Smooth muscle cell (in vitro differentiated cells): Measurements from ENCODE around the gene ATG2A. TPM values are rescaled to one million over a fixed set of nuclear protein-coding genes. Genes with fewer than 3 reads are reported as not detected.

Experiments
- DNase-seq: peaks from one replicate; lab custom pipeline; 2025; ENCODE audit not compliant: unreplicated experiment; lab: John Stamatoyannopoulos, UW
- H2AFZ ChIP-seq: fragments of 200-600 bp; sonication (generic); 2 replicates; pipeline ENCODE4 v1.6.0; 2016; ENCODE audit warnings: antibody characterized with exemption, low read depth, mild to moderate bottlenecking
- H3F3A ChIP-seq: fragments of 200-600 bp; sonication (generic); 2 replicates; pipeline ENCODE4 v1.6.0; 2017; ENCODE audit warnings: antibody characterized with exemption, low read depth
- H3K27ac ChIP-seq: fragments of 200-600 bp; sonication (generic); 2 replicates; pipeline ENCODE4 v1.5.1; 2016; ENCODE audit warnings: low read depth, mild to moderate bottlenecking
- H3K27me3 ChIP-seq: fragments of 200-600 bp; sonication (generic); 2 replicates; pipeline ENCODE4 v1.6.1; 2016; ENCODE audit warnings: low read depth, mild to moderate bottlenecking
- H3K36me3 ChIP-seq: fragments of 200-600 bp; sonication (generic); 2 replicates; pipeline ENCODE4 v1.5.1; 2016; ENCODE audit warnings: low read depth
- H3K4me1 ChIP-seq: fragments of 200-600 bp; sonication (generic); 2 replicates; pipeline ENCODE4 v1.5.1; 2016; ENCODE audit warnings: low read depth
- H3K4me2 ChIP-seq: fragments of 200-600 bp; sonication (generic); 2 replicates; pipeline ENCODE4 v1.6.0; 2016; ENCODE audit warnings: mild to moderate bottlenecking
- H3K4me3 ChIP-seq: fragments of 200-600 bp; sonication (generic); 2 replicates; pipeline ENCODE4 v1.5.1; 2016; ENCODE audit warnings: mild to moderate bottlenecking
- H3K79me2 ChIP-seq: fragments of 200-600 bp; sonication (generic); 2 replicates; pipeline ENCODE4 v1.6.0; 2016; ENCODE audit warnings: low read depth, mild to moderate bottlenecking
- H3K9ac ChIP-seq: fragments of 200-600 bp; sonication (generic); 2 replicates; pipeline ENCODE4 v1.6.0; 2016; ENCODE audit warnings: low read depth
- H3K9me3 ChIP-seq: fragments of 200-600 bp; sonication (generic); replicated peaks from 2 replicates; pipeline ENCODE4 v1.5.1; 2016; ENCODE audit warnings: low read depth
- H4K20me1 ChIP-seq: fragments of 200-600 bp; sonication (generic); 2 replicates; pipeline ENCODE4 v1.6.0; 2016; ENCODE audit warnings: low read depth
- WGBS: methylation state at CpG from one replicate; pipeline ENCODE4 v1.1.7; 2016; ENCODE audit warnings: low lambda C conversion rate; 5-methylcytosine and 5-hydroxymethylcytosine counted together
- polyA plus RNA-seq: library from polyadenylated mRNA; unstranded; fragments of >200 nt; fragmentation: Nextera tagmentation; extraction: Ambion mirVana; gene quantifications from 2 replicates; pipeline ENCODE4 v1.2.1, GENCODE V29; 2016
- total RNA-seq: library from RNA; depleted of rRNA; stranded (reverse); fragments of >200 nt; gene quantifications from 2 replicates; pipeline ENCODE4 v1.2.3, GENCODE V29; 2014
- TF ChIP-seq, protein P1 (sequence below): fragments of 200-600 bp; sonication (generic); IDR thresholded peaks from 2 replicates; pipeline ENCODE4 v1.5.1; 2017; ENCODE audit warnings: borderline replicate concordance, mild to moderate bottlenecking, antibody characterized with exemption; ENCODE audit not compliant: insufficient read depth, poor library complexity, severe bottlenecking

Gene ATG2A
- total and polyA plus RNA-seq, 2 experiments from 2014 or later = 4.9 to 6.2 TPM

GRCh38 chr11:64869571-64870175, 47.3 kb downstream of the ATG2A start:
- Histone ChIP-seq H3K9ac (peak overlapping the region; percentile 74), H3K4me2 (peak overlapping the region; percentile 58), H3K36me3 (no peaks in the 10 kb centered on the region), H3K79me2 (peaks cover 80% of the 10 kb centered on the region), H3K9me3 (no peaks in the 10 kb centered on the region), H3F3A (peaks cover 33% of the 10 kb centered on the region), H3K27ac (peak overlapping the region; percentile 88), H2AFZ (no peak overlapping the region), H4K20me1 (peaks cover 89% of the 10 kb centered on the region), H3K4me1 (peaks cover 26% of the 10 kb centered on the region), H3K27me3 (no peaks in the 10 kb centered on the region), H3K4me3 (no peak overlapping the region)
- DNase-seq = no peak
- TF ChIP-seq, protein P1, sequence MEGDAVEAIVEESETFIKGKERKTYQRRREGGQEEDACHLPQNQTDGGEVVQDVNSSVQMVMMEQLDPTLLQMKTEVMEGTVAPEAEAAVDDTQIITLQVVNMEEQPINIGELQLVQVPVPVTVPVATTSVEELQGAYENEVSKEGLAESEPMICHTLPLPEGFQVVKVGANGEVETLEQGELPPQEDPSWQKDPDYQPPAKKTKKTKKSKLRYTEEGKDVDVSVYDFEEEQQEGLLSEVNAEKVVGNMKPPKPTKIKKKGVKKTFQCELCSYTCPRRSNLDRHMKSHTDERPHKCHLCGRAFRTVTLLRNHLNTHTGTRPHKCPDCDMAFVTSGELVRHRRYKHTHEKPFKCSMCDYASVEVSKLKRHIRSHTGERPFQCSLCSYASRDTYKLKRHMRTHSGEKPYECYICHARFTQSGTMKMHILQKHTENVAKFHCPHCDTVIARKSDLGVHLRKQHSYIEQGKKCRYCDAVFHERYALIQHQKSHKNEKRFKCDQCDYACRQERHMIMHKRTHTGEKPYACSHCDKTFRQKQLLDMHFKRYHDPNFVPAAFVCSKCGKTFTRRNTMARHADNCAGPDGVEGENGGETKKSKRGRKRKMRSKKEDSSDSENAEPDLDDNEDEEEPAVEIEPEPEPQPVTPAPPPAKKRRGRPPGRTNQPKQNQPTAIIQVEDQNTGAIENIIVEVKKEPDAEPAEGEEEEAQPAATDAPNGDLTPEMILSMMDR = peak; percentile 22
- WGBS = 81% methylated on average over 9 of the region's 9 CpGs

DNA sequence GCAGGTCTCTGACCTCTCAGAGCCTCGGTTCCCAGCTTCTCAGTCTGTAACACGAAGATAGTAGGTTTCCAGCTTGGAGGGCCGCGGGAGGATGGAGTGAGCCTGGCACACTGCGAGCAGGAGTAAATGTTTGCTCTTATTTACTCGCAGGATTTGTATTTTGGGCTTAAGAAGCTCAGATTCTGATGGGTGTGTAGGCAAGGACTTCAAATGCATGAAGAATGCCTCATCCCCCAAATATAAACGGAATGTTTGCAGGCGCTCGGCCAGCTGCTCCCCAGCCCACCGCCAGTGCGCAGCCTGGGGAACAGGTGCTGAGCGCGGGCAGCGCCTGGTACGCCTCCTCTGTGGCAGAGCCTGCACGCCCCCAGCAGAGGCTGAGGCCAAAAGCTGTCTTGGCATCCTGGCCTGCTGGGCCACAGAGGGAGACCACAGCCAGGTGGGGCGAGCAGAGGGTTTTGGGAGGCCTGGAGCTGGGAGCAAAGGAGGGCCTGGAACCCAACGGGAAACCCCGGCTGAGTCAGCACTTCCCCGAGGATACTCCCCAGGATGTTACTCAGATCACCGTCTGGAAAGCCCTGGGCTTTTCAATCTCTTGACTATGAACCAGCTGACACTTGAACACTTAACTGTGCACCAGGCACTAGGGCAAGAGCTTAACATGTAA, 48.0 kb downstream of the ATG2A start:
- peak overlapping the region; percentile 88 for H3K27ac ChIP-seq
- peaks cover 32% of the 10 kb centered on the region for H3K4me1 ChIP-seq
- no peaks in the 10 kb centered on the region for H3K9me3 ChIP-seq
- 42% methylated on average over 21 of the region's 21 CpGs for WGBS
- H3F3A ChIP-seq = peaks cover 35% of the 10 kb centered on the region
- peak overlapping the region; percentile 74 for H3K9ac ChIP-seq
- no peak for DNase-seq
- H4K20me1 ChIP-seq = peaks cover 90% of the 10 kb centered on the region
- TF ChIP-seq, protein P1 = no peak
- no peak overlapping the region for H2AFZ ChIP-seq
- H3K79me2 ChIP-seq = peaks cover 76% of the 10 kb centered on the region
- H3K27me3 ChIP-seq = no peaks in the 10 kb centered on the region
- peak overlapping the region; percentile 58 for H3K4me2 ChIP-seq
- H3K4me3 ChIP-seq = no peak overlapping the region
- H3K36me3 ChIP-seq = no peaks in the 10 kb centered on the region

DNA sequence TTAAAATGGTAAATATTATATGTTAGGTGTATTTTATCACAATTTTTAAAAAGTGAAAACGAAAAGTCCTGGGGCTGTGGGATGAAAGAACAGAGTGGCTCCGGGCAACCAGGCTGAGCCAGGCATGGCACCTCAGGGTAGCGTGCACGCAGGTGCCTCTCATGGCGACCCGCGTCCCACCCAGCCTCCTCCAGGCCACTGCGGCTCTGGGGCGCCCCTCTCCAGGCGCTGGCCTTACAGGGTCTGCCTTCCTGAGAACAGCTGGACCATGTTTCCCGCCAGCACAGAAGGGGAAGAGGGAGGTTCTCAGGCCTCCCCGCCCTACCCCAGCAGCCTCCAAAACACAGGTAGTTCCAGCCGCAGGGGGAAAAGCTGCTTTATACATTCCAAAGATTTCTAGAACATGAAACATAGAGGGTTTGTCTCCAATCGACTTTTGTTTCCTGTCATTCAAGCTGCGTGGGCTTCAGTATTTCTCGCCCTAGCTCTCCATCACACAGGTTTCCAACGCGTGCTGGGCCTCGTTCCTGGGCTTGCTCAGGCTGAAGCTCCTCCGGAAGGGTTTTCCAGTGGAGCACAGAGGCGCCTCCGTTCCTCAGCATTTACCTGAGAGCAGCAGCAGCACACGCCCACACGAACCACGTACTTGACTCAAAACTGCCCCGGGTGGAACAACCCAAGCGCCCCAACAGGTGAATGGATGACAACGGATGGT, 49.1 kb downstream of the ATG2A start:
- H3K4me1 ChIP-seq = peaks cover 43% of the 10 kb centered on the region
- no peaks in the 10 kb centered on the region for H3K27me3 ChIP-seq
- H3K9ac ChIP-seq = no peak overlapping the region
- WGBS = 81% methylated on average over 28 of the region's 28 CpGs
- H2AFZ ChIP-seq = no peak overlapping the region
- H3K36me3 ChIP-seq = no peaks in the 10 kb centered on the region
- H3K79me2 ChIP-seq = peaks cover 78% of the 10 kb centered on the region
- H3K4me3 ChIP-seq = no peak overlapping the region
- no peaks in the 10 kb centered on the region for H3K9me3 ChIP-seq
- peaks cover 95% of the 10 kb centered on the region for H4K20me1 ChIP-seq
- peaks cover 34% of the 10 kb centered on the region for H3F3A ChIP-seq
- H3K4me2 ChIP-seq = no peak overlapping the region
- TF ChIP-seq, protein P1 = no peak
- peak overlapping the region; percentile 88 for H3K27ac ChIP-seq
- no peak for DNase-seq
